T-helper 2 cell (primary cell): ENCODE data around the gene CDADC1.

Experiments
- DNase-seq, 5 experiments: peaks; one replicate each; pipeline versions ENCODE4 v3.0.0 to v3.0.0-alpha.2; 2012 to 2022
- total RNA-seq, 2 donors: gene quantifications; one replicate each; lab custom pipeline; 2026; lab: John Stamatoyannopoulos, UW

CDADC1 gene
- 6.2 to 11.7 reads per million in 2 donors for total RNA-seq

DNA sequence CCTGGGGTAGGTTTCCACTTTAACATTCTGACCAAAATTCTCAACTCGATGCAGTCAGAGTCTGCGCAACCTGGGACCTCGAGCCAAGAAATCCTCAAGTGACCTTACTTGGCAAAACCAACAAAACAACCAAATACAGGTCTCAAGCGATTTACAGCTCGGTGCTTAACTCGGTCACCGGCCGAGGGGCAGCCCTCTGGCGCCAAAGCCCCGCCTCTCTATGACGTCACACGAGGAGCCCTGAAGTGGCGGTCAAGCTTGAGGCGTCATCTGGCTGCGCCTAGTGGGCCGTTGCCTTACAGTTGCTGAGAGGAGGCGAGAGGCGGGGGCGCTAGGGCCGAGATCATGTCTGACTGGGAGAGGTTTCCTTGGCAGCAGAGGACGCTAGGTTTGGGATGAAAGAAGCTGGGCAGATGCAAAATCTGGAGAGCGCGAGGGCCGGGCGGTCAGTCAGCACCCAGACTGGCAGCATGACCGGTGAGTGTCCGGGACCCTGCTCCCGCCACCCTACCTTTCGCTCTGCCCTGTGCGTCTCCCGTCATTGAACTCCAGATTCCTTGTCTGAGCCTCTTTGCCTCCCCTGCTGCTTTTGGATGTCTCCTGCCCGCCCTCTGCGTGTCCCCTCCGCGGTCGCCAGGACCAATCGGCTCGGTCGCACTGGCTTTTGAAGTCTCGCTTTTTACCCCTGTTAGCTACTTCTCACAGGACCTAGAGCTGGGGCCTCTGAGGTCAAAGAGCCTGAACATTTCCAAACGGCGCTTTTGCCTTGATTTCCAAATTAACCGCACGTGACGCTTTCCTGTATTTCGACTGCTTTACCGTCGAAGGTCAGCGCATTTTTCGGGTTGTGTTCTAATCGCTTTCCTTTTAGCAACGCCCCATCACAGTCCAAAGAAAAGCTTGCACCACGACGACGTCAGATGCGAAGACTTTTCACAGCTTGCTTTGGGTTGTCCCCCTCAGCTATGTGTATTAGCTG is at the start of gene CDADC1:
Gene CDADC1, plus strand, starts transcription at position 283 of the 979 bp plus-strand sequence. Its CDS starts 113 bp downstream, at position 396.
- DNase-seq = peak; percentile 60 to 93 (median 80)

DNA sequence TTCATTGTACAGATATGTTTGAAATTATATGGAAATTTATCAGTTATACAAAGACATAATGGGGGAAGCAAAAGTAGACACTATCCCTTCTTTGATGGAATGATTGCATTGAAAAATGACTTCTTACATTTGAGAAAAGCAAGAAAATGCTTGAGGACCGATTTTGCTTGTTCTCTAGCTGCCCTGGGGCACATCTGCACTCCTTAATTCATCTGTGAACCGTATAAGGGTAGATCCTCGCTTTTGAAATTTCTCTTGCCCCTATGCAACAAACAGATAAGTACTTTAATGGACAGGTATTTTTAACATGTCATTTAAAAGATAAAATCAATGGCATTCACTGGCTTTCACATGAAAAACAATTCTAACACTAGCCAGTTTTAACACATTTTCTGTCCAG is 41.1 kb upstream of the CDADC1 start:
- no peak for DNase-seq

DNA sequence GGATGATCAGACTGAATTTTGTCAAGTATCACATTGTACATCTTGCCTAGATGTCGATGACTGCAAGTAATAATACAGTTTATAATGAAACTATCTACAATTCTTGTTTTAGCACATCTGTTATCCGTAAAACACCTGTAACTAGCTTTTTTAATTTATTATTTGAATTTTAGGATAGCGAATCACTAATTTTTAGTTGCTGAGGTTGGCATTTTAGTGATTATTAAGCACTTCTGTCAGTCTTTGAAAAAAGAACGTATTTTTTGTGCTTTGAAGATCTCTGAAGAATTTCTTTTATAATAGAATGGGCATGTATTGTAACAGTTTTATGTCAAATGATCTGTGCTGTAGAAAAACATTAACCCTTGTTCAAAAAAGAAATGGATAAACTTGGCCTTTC is 39.1 kb upstream of the CDADC1 start:
- no peak for DNase-seq

DNA sequence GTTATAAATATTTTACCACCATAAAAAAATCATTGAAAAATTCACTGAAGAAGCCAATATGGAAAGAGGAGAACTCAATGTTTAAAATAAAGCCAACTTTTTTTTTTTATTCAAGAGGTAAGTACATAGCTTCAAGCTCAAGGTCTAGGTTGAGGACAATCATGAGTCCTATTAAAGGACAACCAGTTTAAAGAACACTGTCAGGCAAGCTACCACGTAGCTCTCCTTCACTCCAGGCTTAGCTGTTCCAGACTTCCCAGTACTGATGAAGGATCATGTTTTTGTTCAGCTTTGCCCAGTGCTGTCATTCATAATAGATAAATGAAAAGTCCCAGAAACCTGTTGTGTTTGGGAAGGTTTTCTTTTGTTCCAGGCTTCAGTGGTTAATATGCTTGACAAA is 37.6 kb upstream of the CDADC1 start:
- no peak for DNase-seq

DNA sequence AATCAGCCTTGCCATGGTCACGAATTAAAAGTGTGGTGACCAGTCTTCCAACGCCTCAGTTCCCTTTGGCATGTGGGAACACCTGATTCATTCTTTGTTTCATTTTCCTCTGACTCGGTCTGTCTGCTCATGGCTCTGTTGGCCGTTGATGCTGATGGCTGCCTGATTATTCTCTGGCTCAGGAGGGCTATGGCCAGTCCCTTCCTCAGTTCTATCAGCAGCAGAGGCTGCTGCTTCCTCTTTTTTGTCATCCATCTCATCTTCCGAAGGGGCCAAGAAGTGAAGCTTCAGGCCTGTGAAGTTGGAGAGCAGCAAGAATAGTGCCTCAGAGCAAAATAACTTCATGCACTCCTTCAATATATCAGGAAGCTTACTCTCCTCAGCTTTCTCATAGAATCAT is 37.1 kb upstream of the CDADC1 start:
- no peak for DNase-seq

DNA sequence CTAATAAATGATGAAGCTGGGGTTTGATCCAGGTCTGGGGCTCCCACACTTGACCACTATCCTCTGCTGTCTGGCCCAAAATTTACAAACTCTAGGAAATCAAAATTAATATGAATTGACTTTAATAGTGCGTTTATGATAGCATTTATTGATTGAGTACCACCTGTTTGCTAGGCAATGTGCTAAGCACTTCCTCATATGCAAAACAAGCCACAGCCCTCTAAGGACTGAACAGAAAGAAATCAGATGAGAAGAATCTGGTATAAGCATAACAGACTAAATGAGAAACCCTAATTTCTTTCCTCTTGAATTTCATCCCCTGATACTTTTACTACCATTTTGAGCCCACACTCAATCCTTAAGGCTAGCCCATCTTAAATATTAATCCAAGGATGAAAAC is 34.2 kb upstream of the CDADC1 start:
- no peak for DNase-seq

DNA sequence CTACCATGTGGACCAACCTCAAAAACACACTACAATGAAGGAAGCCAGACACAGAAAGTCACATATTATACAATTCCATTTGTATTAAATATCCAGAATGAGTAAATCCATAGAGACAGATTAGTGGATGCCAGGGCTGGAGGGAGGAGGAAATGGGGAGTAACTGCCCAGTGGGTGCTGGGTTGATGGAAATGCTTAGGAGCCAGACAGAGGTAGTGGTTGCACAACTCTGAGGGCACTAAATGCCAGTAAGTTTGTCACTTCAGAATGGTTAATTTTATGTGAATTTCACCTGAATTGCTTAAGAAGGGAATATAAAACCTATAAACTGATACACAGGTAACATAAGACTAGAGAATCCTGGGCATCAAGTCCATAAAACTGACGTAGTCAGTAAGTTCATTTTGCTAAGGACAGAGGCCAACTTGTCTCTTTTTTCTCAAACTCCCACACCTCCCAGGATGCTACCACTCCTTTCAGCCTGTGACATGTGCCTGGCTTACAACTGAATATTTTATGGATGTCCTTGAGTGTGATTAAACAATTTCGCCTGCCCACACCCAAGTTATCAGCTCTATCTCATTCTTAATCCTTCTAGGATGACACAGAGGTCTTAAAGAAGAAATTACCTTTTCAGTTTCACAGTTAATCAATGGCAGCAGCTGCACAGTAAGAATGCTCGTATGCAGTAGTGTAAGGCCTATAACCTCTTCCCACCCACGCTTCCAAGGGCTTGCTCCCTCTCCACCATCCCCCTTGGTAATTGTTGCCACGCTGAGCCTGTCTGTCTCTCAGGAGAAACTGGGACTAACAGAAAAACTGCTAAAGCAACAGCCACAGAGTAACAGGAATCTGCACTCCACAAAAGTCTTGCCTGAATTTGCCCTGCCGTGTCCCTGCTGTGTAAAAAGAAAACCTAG is 33.5 kb upstream of the CDADC1 start:
- DNase-seq = no peak

DNA sequence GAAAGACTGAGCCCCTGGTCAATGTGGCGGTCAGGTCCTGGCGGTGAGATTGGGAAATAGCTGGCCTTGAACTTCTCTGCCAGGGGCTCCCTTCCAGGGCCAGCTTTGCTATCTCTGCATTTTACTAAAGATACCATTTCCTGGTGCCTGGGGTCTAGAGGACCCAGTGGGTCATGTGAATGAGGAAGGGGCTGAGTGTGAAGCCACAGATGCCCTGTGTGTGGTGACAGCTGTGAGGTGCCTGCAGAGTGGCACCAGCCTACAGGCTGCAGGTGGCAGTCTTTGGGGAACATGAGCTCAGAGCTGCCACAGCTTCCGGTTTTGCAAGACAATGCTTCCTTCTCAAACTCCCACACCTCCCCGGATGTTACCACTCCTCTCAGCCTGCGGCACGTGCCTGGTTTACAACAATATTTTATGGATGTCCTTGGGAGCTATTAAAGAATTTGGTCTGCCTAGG is 32.8 kb upstream of the CDADC1 start:
- DNase-seq = peak in 3 of 5 experiments; percentile 14 to 84 (median 16)

DNA sequence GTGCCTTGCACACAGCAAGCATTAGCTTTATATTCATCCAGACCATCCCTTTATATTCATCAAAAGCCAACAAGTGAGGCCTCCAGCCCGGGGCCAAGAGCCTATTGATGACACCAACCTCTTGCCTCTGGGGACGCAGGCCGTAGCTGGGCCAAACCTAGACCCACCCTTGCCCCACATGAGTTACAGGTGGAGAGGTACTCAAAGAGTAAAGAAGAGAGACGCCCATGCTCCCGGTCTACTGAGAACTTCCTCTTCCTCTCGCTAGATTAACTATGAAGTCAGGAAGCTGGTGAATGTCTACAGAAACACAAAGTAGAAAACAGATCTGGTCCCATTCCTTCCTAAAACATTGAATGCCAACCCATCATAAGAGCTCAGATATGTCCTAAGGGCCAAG is 31.4 kb upstream of the CDADC1 start:
- DNase-seq = no peak

DNA sequence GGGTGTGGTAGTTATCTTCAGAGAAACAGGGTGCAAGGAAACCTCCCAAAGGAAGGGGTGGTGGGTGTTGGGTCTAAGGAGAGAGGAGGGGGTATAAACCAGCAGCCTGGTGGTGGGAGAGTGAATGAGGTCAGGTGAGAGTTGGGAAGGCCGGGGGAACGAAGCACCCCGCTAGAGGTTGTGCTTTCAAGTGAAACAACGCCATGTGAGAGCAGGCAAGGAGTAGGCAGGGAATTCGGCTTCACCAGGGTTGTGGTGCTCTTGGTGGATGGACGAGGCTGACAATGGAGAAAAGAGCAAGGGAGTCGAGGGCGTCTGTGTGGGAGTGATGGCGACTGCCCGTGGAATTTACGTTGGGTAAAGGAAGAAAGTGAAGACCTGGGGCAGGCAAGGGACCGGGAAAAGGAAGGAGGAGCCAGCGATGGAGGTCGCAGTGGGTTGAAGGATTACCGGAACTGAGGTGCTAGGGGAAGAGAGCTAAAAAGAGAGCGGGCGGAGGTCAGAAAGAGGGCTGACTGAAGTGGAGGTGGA is 29.7 kb upstream of the CDADC1 start:
- DNase-seq = no peak

DNA sequence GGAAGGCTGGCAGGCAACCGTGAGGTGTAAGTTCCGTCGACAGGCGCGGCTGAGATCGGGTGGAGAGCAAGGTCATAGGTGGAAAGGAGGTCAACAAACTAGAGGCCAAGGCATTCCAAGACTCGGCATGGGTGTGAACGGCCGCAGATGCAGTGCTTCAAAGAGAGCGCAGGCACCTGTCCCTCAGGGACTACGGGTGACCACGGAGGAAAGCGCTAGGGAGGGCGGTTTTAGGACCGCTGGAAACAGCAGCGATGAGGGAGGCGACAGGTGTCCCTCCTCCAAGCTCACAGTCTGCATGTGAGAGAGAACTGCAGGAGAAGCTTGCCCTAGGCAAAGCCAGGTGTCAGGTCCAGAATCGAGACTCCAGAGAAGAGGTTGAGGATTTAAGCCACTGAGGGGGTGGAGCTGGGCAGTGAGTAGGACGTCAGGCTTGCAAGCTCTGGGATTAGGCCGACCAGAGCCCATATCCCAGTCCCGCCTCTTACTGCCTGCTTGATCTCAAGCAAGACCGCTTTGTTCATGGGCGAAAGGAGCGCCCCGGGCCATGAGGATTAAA is 29.2 kb upstream of the CDADC1 start:
- no peak for DNase-seq

DNA sequence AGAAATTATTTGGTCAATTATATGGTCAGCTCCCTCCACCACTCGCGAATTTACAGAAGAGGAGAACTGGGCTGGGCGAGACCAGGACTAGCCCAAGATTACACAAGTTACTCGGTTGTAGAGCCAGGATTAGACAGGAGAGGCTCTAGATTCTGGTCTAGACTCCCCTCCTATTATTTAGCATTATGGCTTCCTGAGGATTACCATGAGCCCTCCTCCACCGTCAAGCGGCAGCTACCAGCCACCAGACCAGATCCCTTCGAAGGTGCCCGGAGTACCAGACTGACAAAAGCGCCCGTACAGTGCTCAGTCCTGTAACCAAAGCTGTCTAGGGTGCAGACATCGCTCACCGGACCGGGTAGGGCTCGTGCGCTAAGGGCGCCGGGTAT is 28.1 kb upstream of the CDADC1 start:
- DNase-seq = peak in 1 of 5 experiments; percentile 13

DNA sequence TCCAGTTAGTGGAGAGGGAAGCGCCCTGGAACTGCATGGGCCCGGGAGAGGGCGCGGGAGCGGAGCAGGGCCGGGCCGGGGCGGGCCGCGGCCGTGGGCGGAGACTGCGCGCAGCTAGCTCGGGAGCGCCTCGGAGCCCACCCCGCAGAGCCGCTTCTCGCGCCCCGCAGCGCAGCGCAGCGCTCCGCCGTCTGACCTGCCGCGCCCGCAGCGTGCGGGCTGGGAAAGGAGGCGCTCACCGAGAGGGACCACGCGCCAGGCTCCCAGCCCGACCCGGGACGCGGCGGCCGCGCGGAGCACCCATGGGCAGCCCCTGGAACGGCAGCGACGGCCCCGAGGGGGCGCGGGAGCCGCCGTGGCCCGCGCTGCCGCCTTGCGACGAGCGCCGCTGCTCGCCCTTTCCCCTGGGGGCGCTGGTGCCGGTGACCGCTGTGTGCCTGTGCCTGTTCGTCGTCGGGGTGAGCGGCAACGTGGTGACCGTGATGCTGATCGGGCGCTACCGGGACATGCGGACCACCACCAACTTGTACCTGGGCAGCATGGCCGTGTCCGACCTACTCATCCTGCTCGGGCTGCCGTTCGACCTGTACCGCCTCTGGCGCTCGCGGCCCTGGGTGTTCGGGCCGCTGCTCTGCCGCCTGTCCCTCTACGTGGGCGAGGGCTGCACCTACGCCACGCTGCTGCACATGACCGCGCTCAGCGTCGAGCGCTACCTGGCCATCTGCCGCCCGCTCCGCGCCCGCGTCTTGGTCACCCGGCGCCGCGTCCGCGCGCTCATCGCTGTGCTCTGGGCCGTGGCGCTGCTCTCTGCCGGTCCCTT is 27.5 kb upstream of the CDADC1 start, which contains the start of gene MLNR:
Gene MLNR, plus strand, starts transcription at position 303 of the 820 bp plus-strand sequence. Its CDS starts 0 bp downstream, at position 303.
- DNase-seq = peak in 4 of 5 experiments; percentile 2 to 52 (median 22)

DNA sequence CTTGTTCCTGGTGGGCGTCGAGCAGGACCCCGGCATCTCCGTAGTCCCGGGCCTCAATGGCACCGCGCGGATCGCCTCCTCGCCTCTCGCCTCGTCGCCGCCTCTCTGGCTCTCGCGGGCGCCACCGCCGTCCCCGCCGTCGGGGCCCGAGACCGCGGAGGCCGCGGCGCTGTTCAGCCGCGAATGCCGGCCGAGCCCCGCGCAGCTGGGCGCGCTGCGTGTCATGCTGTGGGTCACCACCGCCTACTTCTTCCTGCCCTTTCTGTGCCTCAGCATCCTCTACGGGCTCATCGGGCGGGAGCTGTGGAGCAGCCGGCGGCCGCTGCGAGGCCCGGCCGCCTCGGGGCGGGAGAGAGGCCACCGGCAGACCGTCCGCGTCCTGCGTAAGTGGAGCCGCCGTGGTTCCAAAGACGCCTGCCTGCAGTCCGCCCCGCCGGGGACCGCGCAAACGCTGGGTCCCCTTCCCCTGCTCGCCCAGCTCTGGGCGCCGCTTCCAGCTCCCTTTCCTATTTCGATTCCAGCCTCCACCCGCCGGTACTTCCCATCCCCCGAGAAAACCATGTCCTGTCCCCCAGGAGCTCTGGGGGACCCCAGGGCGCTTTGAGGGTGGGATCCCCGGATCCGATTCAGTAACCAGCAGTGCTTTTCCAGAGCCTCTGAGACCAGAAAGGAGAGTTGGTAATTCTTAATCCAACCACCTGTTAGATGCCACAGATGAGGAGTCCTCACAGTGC is 26.7 kb upstream of the CDADC1 start:
- DNase-seq = peak in 1 of 5 experiments; percentile 12

DNA sequence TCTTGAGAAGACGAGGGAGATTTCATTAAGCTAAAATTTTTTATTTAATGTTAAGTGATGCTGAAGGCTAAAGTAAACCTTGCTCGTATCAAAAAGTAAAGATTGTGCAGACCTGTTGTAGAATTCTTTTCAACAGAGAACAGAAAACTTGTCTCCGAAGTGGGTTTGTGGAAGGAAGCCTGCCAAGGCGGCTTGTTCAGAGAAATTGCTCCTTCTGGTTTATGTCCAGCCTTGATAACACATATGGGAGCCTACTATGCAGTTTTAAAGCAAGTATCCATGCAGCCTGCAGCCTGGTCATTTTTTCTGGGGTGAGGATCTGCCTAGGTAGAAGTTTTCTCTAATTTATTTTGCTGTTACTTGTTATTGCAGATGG is 26.1 kb upstream of the CDADC1 start:
- no peak for DNase-seq

DNA sequence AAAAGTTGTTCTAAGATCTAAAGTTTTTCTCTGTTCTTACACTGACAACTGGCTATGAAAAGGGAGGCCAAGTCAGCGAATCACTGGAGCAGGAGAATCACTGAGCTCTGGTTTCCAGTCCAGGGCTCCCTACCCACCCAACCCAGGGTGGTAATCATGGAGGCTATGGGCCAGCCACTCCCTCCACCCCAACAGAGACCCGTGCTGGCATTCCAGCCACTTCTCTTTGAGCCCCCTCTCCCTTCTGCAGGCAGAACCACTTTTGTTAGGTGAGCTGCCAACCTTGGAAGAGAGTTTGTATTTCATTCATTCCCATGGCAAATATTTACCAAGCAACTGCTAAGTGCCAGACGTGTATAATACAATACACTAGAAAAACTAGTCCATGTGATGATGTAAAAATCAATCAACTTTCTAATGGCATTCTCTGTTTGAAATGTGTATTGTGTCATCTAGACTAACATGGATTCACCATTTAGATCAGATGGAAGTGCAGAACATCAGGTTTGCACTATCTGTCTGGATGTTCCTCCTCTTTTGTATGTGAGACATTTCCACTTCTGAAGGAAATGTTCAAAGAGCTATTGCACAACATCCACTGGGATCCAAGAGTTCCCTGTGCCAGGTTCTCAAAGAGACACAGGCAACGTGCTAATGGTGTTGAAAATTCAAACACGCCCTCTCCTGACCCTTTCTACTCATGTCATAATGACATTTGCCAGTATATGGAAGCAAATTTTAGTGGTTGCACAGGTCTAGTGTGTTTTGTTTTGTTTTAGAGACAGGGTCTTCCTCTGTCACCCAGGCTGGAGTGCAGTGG is 22.3 kb upstream of the CDADC1 start:
- no peak for DNase-seq

DNA sequence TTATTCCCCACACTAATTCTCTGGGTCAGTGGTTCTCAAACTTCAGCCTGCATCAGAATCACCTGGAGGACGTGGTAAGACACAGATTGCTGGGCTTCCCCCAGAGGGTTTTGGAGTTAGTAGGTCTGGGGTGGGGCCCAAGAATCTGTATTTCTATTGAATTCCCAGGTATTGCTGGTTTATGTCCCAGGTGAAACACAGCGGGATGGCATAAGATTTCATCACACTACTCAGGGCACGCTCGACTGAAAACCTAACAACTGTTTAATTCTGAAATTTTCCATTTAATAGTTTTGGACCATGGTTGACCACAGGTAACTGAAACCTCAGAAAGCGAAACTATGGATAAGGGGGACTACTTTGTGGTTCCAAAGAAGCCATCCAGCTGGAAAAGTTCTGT is 21.1 kb upstream of the CDADC1 start:
- DNase-seq = no peak

DNA sequence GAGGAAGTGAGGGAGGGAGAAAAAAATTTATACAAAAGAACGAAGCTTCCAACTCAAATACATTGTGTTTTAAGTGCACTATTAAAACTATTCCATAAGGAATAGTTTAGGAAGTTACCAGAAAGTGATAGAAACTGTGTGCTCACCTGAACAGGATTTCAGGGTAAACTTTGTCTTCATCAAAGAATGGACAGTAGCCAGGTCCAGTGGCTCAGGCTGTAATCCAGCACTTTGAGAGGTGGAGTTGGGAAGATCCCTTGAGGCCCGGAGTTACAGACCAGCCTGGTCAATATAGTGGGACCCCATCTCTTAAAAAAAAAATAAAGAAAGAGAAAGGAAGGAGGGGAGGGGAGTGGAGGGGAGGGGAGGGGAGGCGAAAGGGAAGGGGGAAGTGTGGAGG is 13.0 kb upstream of the CDADC1 start:
- no peak for DNase-seq

DNA sequence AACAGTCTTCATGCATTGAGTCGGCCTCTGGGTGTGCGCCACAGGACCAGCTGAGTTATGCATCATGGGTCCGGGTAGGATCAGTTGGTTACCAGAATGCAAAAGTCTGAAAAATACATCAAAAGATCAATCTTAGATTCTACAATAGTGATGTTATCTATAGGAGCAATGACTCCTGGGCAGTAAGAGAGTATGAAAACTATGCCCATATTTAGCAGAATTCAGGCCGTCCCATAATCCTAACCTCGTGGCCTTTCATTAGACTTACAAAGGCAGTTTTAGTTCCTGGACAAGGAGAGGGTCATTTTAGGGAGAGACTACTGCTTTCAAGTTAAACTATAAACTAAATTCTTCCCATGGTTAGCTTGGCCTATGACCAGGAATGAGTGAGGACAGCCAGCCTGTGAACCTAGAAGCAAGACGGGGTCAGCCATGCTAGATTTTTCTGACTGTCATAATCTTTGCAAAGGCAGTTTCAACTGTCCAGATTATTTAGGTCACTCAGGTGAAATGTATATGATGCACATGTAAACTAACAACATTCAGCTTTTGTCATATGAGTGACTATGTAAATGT is 11.8 kb upstream of the CDADC1 start:
- no peak for DNase-seq

DNA sequence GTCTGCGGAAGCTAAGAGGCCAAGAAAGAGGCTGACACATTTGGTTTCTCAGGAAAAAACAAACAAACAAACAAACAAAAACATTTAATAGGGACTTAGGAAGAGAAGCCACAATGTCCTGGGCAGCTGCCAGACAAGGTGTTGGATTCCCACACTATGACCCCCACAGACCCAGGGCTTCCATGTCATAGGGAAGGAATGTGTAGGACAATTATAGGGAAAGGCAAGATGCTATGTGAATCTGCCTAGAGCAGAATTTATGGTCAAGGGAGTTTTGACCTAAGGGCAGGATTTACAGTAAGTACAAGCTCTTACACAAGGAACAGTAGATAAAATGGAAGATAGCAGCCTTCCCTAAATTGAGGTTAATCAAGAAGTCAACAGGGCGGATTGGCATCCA is 9.1 kb upstream of the CDADC1 start:
- DNase-seq = no peak
